ENCODE data around the gene NSMCE4A. TPM values are rescaled to one million over a fixed set of nuclear protein-coding genes. Genes with fewer than 3 reads are reported as not detected.
"Not testable (repeated sequence)": the region's sequence is repeated elsewhere in the genome, so short reads cannot be mapped to it uniquely, and the experiment has no call there.

Gene NSMCE4A
- total RNA-seq, 2 donors from 2014 or later: 41.2 to 48.0 TPM

- DNase-seq (ENCODE audit: low spot score): no peak
- intact Hi-C loops (cut with DNase I): loop anchor here (5.0 kb wide), 2 partner anchors 48 to 883 kb away; partner anchors contain the start of gene FAM24B (in 1 of the 2)
Measured at GRCh38 chr10:121994429-121994941, 19.5 kb upstream of the NSMCE4A start.

DNA sequence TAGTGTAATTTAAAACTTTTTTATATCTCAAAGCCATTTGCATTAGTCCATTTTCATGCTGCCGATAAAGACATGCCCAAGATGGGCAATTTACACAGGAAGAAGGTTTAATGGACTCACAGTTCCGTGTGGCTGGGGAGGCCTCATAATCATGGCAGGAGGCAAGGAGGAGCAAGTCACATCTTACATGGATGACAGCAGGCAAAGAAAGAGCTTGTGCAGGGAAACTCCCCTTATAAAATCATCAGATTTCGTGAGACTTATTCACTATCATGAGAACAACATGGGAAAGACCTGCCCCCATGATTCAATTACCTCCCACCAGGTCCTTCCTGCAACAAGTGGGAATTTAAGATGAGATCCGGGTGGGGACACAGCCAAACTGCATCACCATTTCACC, 16.7 kb upstream of the NSMCE4A start:
- DNase-seq (ENCODE audit: low spot score): not testable (repeated sequence)
- intact Hi-C loops (cut with DNase I): loop anchor here (5.0 kb wide), 2 partner anchors 51 to 886 kb away; partner anchors contain the start of gene FAM24B (in 1 of the 2)

GRCh38 chr10:121990015-121990677, 15.1 kb upstream of the NSMCE4A start:
- intact Hi-C loops (cut with DNase I): loop anchor here (5.0 kb wide), 2 partner anchors 52 to 887 kb away; partner anchors contain the start of gene FAM24B (in 1 of the 2)
- no peak for DNase-seq (ENCODE audit: low spot score)

DNA sequence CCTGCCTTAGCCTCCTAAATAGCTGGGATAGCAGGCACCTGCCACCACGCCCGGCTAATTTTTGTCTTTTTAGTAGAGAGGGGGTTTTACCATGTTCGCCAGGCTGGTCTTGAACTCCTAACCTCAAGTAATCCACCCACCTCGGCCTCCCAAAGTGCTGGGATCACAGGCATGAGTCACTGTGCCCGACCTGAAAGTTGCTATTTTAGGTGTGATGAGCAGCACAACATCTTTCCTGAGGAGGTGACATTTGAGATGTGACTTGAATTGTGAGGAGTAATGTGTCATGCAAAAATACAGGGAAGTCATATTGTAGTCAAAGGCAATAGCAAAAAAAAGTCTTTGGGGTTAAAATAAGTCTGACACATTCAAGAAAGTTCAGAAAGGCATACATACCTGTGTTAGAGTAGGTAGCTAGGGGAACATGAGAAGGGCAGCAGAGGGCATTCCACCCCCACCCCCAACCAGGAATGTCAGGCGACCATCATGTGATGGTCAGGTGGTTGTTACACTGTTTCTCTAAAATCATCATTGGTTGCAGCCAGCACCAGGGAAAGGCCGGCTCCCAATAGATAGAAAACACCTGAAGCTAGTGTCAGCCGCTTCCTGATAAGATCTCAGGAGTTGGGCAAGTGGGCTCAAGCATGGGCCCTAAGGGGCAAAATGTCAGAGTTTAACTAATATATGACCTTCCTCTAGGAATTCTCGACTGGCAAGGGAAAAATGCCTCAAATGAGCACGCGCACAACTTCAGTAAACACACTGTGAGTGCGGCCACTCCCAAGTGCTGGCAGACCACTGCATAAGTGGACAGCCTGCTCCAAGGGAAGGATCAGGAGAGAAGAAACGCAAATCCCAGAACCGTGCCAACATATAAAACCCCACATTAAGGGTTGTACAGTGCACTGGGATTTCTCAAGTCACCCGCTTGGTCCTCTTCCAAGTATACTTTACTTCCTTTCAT, 13.6 kb upstream of the NSMCE4A start, which contains the start of gene TACC2:
Gene TACC2, plus strand, starts transcription at position 803 of the 964 bp plus-strand sequence. CDS start 32,819 bp downstream, outside the sequence.
- DNase-seq (ENCODE audit: low spot score): no peak
- intact Hi-C loops (cut with DNase I): loop anchor here in 1 of 2 donors (10.0 kb wide), 1 partner anchor 386 kb away; the partner anchor contains the start of gene PLEKHA1

- intact Hi-C loops (cut with DNase I): loop anchor here in 1 of 2 donors (10.0 kb wide), 1 partner anchor 390 kb away; the partner anchor contains the start of gene PLEKHA1
- DNase-seq (ENCODE audit: low spot score): no peak
Measured at GRCh38 chr10:121984463-121984862, 9.4 kb upstream of the NSMCE4A start.

GRCh38 chr10:121983852-121984251, 8.8 kb upstream of the NSMCE4A start:
- no peak for DNase-seq (ENCODE audit: low spot score)

GRCh38 chr10:121981346-121981745, 6.3 kb upstream of the NSMCE4A start:
- no peak for DNase-seq (ENCODE audit: low spot score)
- intact Hi-C loops (cut with DNase I): loop anchor here in 1 of 2 donors (10.0 kb wide), 1 partner anchor 393 kb away; the partner anchor contains the start of gene PLEKHA1

More at GRCh38 chr10:121983852-121984251, 8.8 kb upstream of the NSMCE4A start:
- intact Hi-C loops (cut with DNase I): loop anchor here in 1 of 2 donors (10.0 kb wide), 1 partner anchor 391 kb away; the partner anchor contains the start of gene PLEKHA1

DNA sequence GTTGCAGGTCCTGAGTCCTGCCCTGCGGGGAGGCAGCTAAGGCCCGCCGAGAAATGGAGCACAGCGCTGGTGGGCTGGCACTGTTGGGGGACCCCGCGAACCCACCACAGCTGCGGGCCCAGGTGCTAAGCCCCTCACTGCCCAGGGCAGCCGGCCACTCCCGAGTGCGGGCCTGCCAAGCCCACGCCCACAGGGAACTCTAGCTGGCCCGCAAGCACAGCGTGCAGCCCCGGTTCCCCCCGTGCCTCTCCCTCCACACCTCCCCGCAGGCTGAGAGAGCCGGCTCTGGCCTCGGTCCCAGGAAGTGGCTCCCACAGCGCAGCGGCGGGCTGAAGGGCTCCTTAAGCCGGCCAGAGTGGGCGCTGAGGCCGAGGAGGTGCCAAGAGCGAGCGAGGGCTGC, 3.5 kb upstream of the NSMCE4A start:
- intact Hi-C loops (cut with DNase I): loop anchor here in 1 of 2 donors (5.0 kb wide), 1 partner anchor 51 kb away; the partner anchor contains the start of gene ATE1
- DNase-seq (ENCODE audit: low spot score): no peak

DNA sequence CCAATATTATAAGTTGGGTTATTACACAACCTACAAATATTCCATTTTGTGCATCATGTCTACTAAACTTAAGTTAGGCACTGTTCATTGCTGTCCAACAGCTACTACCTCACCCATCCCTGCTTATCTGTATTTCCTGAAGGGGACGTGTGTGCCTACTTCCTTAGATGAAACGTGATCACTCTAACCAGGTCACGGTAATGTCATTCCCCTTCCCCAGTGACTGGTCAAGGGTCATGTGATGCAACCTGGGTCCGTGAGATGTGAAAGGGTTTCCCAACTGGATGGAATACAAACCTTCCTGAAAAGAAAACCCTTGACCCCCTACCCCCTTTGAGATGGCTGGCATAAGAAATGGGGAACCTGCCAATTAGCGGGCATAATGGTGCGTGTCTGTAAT, 1.6 kb upstream of the NSMCE4A start:
- no peak for DNase-seq (ENCODE audit: low spot score)
- intact Hi-C loops (cut with DNase I): loop anchor here in 1 of 2 donors (5.0 kb wide), 1 partner anchor 49 kb away; the partner anchor contains the start of gene ATE1

GRCh38 chr10:121975295-121976086, 474 bp upstream of the NSMCE4A start:
- intact Hi-C loops (cut with DNase I): loop anchor here in 1 of 2 donors (5.0 kb wide), 1 partner anchor 48 kb away; the partner anchor contains the start of gene ATE1
- no peak for DNase-seq (ENCODE audit: low spot score)

- intact Hi-C loops (cut with DNase I): no loop called here
Measured at GRCh38 chr10:121974019-121974534, 940 bp downstream of the NSMCE4A start.

DNA sequence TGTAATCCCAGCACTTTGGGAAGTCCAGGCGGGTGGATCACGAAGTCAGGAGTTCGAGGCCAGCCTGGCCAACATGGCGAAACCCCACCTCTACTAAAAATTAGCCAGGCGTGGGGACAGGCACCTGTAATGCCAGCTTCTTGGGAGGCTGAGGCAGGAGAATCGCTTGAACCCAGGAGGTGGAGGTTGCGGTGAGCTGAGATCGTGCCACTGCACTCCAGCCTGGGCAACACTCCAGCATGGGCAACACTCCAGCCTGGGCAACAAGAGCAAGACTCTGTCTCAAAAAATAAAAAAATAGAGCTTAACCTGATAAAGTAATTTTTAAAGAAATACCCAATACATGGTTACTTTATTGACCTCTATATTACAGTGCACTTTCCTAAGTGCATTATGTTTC, 5.9 kb downstream of the NSMCE4A start:
- intact Hi-C loops (cut with DNase I); DNase-seq (ENCODE audit: low spot score): not testable (repeated sequence)

More at GRCh38 chr10:121974019-121974534, 940 bp downstream of the NSMCE4A start:
- no peak for DNase-seq (ENCODE audit: low spot score)

- DNase-seq (ENCODE audit: low spot score): no peak
- intact Hi-C loops (cut with DNase I): no loop called here
Measured at GRCh38 chr10:121965996-121966395, 9.0 kb downstream of the NSMCE4A start.

GRCh38 chr10:121961456-121961855, 13.6 kb downstream of the NSMCE4A start:
- no peak for DNase-seq (ENCODE audit: low spot score)
- intact Hi-C loops (cut with DNase I): no loop called here

- no peak for DNase-seq (ENCODE audit: low spot score)
- intact Hi-C loops (cut with DNase I): no loop called here
Measured at GRCh38 chr10:121959671-121960070, 15.3 kb downstream of the NSMCE4A start.

DNA sequence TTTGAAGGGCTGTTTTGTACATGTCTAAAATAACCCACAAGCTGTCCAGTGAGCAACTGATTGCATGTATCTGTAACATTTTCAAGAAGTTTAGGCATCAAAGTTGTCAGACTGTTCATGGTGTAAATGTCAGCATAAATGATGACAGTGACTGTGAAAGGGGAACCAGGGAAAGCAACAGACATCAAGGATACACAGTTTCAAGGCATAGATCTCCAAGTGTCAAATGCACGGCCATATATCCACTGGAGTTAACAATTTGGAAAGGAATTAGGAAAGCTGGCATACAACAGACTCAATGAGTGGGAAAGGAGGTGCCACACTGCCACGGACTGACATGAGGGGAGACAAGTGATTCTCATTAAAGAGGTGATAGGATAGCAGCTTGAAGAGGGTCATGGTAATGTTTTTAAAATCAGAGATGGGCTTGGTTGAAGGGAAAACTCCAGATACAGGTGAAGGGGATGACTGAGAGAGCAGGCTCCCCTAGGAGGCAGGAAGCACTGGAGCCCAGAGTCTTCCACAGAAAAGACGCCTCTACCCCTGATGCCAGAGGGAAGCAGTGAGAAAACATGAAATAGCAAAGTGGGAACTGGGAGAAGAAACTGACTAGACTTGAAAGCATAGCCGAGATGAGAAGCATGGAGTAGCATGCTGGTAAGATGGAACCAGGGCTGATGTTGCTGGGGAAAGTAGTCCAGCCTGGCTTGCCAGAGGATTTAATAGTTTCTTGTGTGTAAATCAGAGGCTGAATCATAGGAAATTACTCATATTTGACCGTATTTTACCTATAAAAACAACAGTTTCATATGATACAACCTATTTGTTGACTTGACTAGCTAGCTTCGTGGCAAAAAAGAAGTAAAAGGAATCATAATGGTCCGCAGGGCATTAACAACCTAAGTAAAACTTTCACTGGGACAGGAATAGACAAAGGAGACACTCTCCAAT, 18.6 kb downstream of the NSMCE4A start:
- intact Hi-C loops (cut with DNase I): no loop called here
- DNase-seq (ENCODE audit: low spot score): no peak

- no peak for DNase-seq (ENCODE audit: low spot score)
- intact Hi-C loops (cut with DNase I): no loop called here
Measured at GRCh38 chr10:121952226-121952625, 22.8 kb downstream of the NSMCE4A start.

Measured in posterior vena cava (tissue), 2 donors.